Central memory CD4-positive, alpha-beta T cell (primary cell): ENCODE data around the gene TEDC1.

Source experiments
- DNase-seq: peaks from one replicate; pipeline ENCODE4 v3.0.0; 2022
- total RNA-seq, 3 experiments: gene quantifications; one replicate each; lab custom pipeline; 2026; lab: John Stamatoyannopoulos, UW

Gene TEDC1
- total RNA-seq, result 16.9 to 125 (median 30.0) reads per million in 3 experiments

GRCh38 chr14:105490572-105491365 lies at the start of gene TEDC1:
Gene TEDC1 (plus strand): TSS chr14:105491246. CDS start chr14:105491376, 130 bp downstream.
- DNase-seq, result peak; percentile 100

DNA sequence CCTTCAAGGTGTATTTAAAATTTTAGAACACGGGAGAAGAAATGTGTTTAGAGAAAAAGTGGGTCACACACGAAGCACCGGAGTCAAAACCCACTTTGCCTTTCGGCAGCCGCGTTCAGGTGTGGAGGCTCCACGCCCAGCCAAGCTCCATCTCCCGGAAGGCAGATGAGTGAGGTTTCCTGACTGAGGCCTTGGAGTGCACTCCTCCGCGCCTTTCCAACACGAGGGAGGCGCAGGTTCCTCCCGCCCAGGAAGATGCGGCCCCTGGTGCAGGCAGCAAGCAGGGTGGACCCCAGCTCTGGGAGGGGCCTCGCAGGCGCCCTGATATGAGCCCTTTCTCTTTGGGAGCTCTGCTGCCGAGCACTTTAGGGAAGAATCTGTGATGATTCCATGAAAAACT lies 48.9 kb upstream of the TEDC1 start:
- no peak for DNase-seq

DNA sequence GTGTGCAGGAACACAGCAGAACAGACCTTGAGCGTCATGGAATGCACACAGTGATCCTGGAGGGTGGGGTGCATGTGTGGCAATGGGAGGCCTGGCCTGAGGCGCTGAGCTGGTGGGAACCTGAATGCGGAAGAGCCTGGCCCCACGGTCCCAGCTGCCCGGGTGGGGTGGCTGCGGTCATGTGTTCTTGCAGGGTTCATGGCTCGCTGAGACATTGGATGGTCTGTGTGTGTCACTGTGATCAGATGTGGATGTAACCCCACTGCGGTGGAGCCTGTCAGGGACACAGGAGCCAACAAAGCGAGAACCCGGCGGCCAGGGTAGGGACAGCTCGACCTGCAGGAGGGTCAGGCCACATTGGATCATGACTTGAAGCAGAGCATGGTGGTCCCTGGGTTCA lies 48.2 kb upstream of the TEDC1 start:
- no peak for DNase-seq

DNA sequence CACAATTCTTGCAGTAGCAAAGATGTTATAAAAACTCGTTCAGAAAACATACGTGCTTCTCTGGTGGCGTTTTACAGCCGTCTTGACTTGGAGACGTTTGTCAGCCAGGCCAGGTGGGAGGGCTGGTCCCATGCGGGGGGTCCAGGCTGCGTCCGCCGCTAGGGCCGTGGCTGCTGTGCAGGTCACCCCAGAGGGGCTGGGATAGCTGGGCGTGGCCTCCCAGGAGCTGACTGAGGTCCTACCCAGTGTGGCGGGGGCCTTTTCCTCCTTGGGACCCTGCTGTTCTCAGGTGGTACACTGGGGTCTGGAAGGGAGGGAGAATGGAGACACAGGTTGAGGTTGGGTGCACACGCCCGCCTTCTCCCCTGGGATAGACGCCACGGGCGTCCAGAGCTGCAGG lies 46.2 kb upstream of the TEDC1 start:
- no peak for DNase-seq

- no peak for DNase-seq
Measured at GRCh38 chr14:105445290-105445689, 45.8 kb upstream of the TEDC1 start.

DNA sequence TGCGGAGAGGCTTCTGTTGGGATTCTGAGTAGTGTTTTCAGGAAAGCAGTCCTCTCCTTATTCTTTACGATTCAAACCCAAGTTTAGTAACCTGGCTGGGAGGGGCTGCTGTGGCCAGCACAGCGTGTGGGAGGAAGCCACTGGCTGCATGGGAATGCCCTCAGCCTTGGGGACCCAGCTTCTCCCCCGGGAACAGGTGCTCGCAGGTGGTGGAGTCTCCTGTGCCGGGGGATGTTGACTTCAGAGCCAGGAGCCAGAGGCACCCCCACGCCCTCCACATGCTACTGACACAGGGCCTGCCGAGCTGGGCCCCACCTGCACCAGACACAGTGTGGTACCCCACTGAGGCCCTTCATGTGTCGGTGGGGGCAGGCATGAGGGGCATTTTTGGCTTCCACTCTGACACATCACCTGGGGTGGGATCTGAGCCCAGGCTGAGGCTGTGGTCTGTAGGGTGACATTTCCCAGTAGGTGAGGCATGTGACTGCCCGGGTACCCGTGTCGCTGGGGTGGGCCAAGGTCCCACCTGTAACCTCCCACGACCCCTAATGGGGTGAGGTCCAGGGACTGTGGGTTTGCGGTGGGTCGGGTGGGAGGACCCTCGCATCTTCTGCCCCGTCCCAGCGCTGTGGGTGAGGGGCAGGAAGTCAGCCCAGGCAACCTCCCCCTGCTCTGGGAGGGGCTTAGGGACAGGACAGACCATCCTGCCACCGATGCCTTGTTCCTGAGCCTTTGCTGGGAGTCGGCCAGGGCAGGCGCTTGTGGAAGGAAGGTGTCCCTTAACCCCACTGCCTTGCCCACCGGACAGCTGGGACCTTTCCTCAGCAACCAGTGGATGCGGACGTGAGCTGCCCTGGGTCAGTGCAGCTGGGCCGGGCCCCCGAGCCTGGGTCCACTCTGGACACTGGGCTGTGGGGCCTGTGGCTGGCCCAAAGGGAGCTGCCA lies 44.9 kb upstream of the TEDC1 start:
- DNase-seq, result no peak

DNA sequence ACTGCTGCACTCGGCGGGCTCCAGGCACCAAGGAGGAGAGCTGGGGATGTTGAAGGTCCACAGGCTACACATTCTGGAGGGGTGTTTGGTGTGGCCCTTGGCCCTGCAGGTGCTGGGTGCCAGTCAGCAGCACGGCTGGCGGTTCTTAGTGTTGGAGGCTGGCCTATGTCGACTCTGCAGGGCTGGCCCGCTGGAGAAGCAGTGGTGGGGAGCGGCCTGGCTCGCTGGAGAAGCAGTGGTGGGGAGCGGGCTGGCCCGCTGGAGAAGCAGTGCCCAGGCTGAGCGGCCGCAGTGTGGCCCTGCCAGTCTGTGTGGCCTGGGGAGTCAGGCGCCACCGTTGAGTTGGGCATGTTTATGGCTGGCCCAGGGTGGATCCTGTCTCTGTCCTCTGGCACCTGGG lies 44.1 kb upstream of the TEDC1 start:
- DNase-seq, result no peak

DNA sequence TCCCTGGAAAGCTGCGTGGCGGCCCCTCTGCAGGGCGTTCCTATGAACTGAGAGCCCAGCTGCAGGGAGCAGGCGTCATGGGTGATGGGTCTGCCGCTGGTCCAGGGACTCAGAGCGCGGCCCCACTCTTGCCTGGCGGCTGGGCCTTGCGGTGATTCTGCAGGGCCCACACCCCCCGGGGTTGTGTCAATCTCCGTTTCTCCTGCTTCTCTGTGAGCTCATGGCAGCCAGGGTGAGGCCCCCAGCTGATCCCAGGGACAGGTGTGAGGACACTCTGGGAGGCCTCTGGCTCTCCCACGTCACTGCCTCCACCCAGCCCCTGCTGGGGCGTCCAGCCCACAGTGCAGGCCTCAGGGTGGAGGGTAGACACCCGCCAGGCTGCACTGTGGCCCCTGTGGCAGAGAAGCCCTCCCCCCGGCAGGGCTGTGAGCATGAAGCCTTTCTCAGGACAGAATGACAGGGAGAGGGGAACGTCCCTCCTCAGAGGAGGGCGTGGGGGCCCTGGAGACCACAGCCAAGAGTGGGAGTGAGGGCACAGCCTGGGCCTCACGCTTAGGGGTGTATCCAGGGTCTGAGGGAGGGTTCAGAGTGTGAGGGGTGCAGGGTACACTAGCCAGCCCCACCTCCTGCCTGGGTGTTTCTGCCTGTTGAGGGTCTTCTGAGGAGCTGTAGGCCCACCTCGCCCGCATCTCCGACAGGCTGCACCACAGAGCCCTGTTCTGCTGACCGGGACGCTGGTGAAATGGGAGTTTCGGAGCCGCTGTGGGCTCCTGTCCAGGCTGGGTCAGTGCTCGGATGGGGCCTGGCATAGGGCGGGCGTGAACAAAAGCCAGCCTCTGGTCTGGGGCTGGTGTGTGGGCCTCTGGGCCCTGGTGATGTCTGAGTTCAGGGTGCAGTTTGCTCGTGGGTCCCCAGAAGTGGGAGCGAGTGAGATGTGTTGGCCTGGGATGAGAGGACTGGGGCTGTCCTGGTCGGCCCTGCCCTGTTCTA lies 43.1 kb upstream of the TEDC1 start:
- DNase-seq, result no peak

DNA sequence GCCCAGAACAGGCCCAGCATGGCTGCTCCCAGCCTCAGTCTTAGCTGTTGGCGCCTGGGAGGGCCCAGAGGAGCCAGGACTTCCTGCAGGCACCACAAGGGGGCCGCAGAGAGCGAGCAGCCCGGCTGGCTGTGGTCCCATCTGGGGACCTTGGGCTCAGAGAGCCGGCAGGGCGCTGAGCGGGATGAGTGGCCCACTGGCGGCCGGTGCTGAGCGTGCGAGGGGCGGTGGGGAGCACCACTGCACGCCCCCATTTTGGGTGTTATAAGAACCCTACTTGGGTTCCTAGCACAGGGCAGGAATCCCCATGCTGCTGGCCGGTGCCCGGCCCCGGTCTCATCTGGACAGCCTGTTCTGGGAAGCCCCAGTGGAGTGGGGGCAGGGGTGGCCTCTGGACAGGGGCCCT lies 42.3 kb upstream of the TEDC1 start:
- DNase-seq, result peak; percentile 61

DNA sequence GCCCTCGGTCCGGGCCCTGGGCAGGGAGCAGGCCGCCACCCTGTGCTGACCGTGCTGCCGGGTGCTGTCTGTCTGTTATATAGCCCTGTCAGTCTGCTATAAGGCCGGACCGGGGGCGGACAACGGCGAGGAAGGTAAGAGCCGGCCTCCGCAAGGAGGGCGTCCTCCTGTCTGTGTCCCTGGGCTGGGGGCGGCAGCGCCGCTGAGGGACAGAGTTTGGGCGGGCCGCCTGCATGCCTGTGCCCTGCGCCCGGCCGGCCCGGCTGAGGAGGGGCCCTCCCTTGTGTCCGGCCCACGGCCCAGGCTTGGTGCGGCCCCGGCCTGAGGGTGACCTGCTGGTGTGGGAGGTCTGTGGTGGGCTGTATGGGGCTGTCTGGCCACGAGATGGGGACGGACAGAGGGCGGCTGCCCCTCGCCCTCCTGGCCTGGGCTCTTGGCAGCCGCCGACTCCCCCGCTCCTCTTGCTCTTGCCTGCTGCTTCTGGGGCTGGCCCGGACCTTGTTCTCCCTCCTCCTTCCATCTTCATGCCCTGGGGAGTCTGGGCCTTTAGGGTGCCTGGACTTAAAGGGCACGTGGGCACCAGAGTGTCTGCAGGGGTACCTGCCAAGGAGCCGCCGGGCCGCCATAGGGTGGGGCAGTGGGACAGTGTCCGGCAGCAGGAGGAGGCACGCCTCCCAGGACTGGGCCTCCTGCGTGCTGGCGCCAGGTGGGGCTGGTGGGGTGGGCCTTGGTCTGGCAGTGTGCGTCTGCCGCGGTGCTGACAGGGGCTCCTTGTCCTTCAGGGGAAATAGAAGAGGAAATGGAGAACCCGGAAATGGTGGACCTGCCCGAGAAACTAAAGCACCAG lies 41.5 kb upstream of the TEDC1 start:
- DNase-seq, result no peak

- no peak for DNase-seq
Measured at GRCh38 chr14:105450123-105450505, 40.9 kb upstream of the TEDC1 start.

DNA sequence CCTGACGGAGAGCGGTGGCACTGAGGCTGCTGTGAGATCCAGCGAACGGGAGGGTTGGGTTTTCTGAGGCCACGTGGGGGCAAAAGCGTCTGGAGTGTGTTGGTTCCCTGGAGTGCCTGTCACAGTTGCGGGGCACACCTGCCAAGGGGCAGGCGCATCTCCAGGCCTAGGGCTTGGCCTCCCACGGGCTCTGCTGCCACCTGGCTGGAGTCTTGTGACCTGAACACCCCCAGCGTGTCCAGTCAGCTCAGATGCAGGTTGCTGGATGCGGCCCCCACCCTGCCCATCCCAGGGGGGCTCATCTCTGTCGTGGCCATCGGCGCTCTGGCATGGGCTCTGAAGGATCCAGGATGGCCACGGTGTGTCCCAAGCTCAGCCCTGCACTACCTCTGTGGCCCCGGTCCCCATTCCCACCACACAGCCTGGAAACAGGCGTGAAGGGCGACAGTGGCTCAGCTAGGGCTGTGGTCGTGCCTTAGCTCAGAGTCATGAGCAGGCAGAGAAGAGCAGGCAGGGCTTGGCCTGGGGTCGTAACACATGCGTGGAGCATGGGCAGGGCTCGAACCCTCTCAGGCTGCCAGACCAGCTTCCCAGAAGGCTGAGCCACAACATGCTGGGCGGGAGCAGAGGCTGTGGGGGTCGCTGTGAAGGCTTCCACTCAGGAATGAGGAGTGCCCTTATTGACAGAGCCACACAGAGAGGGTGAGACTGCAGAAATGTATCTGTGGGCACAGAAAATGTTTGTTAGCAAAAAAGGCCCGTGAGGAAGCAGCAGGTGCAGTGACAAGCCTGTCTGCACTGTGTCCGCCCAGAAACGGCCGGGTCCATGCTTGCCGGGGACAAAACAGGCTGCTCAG lies 40.0 kb upstream of the TEDC1 start:
- no peak for DNase-seq

- no peak for DNase-seq
Measured at GRCh38 chr14:105452963-105453362, 38.1 kb upstream of the TEDC1 start.

DNA sequence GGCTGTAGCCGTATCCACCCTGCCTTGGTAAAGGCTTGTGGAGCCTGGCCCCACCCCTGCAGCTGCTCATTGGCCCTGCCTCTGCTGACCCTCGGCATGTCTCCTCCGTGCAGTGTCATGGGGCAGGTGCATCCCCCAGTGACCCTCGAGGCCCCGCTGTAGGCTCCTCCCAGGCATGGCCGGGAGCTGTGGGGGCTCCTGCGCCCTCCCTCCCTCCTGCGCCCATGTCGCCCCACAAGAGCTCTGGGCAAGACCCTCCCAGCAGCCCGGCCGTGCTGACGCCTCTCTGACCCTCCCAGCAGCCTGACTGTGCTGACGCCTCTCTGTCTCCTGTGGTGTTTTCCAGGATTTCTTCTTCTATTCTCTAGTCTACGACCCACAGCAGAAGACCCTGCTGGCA lies 37.2 kb upstream of the TEDC1 start:
- DNase-seq, result no peak

GRCh38 chr14:105455086-105455640 lies 35.9 kb upstream of the TEDC1 start:
- DNase-seq, result no peak

- DNase-seq, result no peak
Measured at GRCh38 chr14:105455766-105456660, 35.0 kb upstream of the TEDC1 start.

GRCh38 chr14:105456736-105457617 lies 34.1 kb upstream of the TEDC1 start:
- no peak for DNase-seq

GRCh38 chr14:105458010-105458409 lies 33.0 kb upstream of the TEDC1 start:
- no peak for DNase-seq
